ENCODE results near the gene ZNF646.

Gene ZNF646

DNA sequence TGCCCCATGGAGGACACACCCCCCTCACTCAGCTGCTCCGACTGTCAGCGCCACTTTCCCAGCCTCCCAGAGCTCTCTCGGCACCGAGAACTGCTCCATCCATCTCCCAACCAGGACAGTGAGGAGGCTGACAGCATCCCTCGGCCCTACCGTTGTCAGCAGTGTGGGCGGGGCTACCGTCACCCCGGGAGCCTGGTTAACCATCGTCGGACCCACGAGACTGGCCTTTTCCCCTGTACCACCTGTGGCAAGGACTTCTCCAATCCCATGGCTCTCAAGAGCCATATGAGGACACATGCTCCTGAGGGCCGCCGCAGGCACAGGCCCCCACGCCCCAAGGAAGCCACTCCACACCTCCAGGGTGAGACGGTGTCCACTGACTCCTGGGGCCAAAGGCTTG, 2.1 kb downstream of the ZNF646 start:
- peaks cover 36 to 44% of the 10 kb centered on the region in 2 donors for H3K4me1 Mint-ChIP-seq
- H3K36me3 Mint-ChIP-seq, result peaks cover 18 to 51% of the 10 kb centered on the region in 2 donors
- no peak overlapping the region for H3K4me3 Mint-ChIP-seq

DNA sequence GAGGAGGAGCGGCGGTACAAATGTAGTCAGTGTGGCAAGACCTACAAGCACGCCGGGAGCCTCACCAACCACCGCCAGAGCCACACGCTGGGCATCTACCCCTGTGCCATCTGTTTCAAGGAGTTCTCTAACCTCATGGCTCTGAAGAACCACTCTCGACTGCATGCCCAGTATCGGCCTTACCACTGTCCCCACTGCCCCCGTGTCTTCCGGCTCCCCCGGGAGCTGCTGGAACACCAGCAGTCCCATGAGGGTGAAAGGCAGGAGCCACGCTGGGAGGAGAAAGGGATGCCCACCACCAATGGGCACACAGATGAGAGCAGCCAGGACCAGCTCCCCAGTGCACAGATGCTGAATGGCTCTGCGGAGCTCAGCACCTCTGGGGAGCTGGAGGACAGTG, 2.8 kb downstream of the ZNF646 start:
- Mint-ChIP-seq H3K27ac (peak overlapping the region; percentile 25), H3K36me3 (peaks cover 19 to 51% of the 10 kb centered on the region in 2 donors), H3K4me1 (peaks cover 32 to 45% of the 10 kb centered on the region in 2 donors)

More for the DNA sequence above, 2.1 kb downstream of the ZNF646 start:
- Mint-ChIP-seq H3K27me3 (no peaks in the 10 kb centered on the region), H3K27ac (peak overlapping the region; percentile 25), H3K9me3 (no peaks in the 10 kb centered on the region)
- no peak for DNase-seq
- ATAC-seq (replicated peaks), result no peak

DNA sequence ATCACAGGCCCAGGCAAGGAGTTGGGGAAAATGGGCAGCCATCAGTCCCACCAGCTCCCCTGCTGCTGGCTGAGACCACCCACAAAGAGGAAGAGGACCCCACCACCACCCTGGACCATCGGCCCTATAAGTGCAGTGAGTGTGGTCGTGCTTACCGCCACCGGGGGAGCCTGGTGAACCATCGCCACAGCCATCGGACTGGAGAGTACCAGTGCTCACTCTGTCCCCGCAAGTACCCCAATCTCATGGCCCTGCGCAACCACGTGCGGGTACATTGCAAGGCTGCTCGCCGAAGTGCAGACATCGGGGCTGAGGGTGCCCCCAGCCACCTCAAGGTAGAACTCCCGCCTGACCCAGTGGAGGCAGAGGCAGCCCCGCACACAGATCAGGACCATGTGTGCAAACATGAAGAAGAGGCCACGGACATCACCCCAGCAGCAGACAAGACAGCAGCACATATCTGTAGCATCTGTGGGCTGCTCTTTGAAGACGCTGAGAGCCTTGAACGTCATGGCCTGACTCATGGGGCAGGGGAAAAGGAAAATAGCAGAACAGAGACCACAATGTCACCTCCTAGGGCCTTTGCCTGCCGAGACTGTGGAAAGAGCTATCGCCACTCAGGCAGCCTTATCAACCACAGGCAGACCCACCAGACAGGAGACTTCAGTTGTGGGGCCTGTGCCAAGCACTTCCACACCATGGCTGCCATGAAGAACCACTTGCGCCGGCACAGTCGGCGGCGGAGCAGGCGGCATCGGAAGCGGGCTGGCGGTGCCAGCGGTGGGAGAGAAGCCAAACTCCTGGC, 3.6 kb downstream of the ZNF646 start:
- Mint-ChIP-seq H3K27me3 (no peaks in the 10 kb centered on the region), H3K27ac (peak overlapping the region; percentile 56), H3K4me3 (no peak overlapping the region), H3K36me3 (peaks cover 22 to 55% of the 10 kb centered on the region in 2 donors), H3K4me1 (peaks cover 30 to 45% of the 10 kb centered on the region in 2 donors), H3K9me3 (no peaks in the 10 kb centered on the region)
- DNase-seq (no peak), ATAC-seq (replicated peaks) (no peak)

More for the DNA sequence above, 2.8 kb downstream of the ZNF646 start:
- DNase-seq (no peak), ATAC-seq (replicated peaks) (no peak)
- Mint-ChIP-seq H3K27me3 (no peaks in the 10 kb centered on the region), H3K4me3 (no peak overlapping the region), H3K9me3 (no peaks in the 10 kb centered on the region)

DNA sequence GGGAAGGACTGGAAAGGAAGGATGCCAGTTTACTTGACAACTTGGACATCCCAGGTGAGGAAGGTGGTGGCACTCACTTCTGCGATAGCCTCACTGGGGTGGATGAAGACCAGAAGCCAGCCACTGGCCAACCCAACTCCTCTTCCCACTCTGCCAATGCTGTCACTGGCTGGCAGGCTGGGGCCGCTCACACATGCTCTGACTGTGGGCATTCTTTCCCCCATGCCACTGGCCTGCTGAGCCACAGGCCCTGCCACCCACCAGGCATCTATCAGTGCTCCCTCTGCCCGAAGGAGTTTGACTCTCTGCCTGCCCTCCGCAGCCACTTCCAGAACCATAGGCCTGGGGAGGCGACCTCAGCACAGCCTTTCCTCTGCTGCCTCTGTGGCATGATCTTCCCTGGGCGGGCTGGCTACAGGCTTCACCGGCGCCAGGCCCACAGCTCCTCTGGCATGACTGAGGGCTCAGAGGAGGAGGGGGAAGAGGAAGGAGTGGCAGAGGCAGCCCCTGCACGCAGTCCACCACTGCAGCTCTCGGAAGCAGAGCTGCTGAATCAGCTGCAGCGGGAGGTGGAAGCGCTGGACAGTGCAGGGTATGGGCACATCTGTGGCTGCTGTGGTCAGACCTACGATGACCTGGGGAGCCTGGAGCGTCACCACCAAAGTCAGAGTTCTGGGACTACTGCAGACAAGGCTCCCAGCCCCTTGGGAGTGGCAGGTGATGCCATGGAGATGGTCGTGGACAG, 4.5 kb downstream of the ZNF646 start:
- no peak for DNase-seq
- no peaks in the 10 kb centered on the region for H3K27me3 Mint-ChIP-seq
- peaks cover 30 to 46% of the 10 kb centered on the region in 2 donors for H3K4me1 Mint-ChIP-seq
- ATAC-seq (replicated peaks), result no peak
- H3K4me3 Mint-ChIP-seq, result no peak overlapping the region
- no peak overlapping the region for H3K27ac Mint-ChIP-seq
- H3K9me3 Mint-ChIP-seq, result no peaks in the 10 kb centered on the region
- H3K36me3 Mint-ChIP-seq, result peaks cover 25 to 55% of the 10 kb centered on the region in 2 donors

DNA sequence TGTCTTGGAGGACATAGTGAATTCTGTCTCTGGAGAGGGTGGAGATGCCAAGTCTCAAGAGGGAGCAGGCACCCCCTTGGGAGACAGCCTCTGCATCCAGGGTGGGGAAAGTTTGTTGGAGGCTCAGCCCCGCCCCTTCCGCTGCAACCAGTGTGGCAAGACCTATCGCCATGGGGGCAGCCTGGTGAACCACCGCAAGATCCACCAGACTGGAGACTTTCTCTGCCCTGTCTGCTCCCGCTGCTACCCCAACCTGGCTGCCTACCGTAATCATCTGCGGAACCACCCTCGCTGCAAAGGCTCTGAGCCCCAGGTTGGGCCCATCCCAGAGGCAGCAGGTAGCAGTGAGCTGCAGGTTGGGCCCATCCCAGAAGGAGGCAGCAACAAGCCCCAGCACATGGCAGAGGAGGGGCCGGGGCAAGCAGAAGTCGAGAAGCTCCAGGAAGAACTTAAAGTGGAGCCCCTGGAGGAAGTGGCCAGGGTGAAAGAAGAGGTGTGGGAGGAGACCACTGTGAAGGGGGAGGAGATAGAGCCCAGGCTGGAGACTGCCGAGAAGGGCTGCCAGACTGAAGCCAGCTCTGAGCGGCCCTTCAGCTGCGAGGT, 5.2 kb downstream of the ZNF646 start:
- no peak overlapping the region for H3K4me3 Mint-ChIP-seq
- H3K9me3 Mint-ChIP-seq, result no peaks in the 10 kb centered on the region
- peaks cover 29 to 44% of the 10 kb centered on the region in 2 donors for H3K4me1 Mint-ChIP-seq
- DNase-seq, result no peak
- H3K27ac Mint-ChIP-seq, result no peak overlapping the region
- peaks cover 27 to 54% of the 10 kb centered on the region in 2 donors for H3K36me3 Mint-ChIP-seq
- no peaks in the 10 kb centered on the region for H3K27me3 Mint-ChIP-seq
- no peak for ATAC-seq (replicated peaks)

DNA sequence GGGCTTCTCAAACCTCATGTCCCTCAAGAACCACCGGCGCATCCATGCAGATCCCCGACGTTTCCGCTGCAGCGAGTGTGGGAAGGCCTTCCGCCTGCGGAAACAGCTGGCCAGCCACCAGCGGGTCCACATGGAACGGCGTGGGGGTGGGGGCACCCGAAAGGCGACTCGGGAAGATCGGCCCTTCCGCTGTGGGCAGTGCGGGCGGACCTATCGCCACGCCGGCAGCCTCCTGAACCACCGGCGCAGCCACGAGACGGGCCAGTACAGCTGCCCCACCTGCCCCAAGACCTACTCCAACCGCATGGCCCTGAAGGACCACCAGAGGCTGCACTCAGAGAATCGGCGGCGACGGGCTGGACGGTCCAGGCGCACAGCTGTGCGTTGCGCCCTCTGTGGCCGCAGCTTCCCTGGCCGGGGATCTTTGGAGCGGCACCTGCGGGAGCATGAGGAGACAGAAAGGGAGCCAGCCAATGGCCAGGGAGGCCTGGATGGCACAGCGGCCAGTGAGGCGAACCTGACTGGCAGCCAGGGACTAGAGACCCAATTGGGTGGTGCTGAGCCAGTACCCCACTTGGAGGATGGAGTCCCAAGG, 5.9 kb downstream of the ZNF646 start:
- Mint-ChIP-seq H3K27ac (no peak overlapping the region), H3K27me3 (no peaks in the 10 kb centered on the region), H3K4me1 (peaks cover 23 to 37% of the 10 kb centered on the region in 2 donors), H3K9me3 (no peaks in the 10 kb centered on the region), H3K36me3 (peaks cover 24 to 49% of the 10 kb centered on the region in 2 donors), H3K4me3 (no peak overlapping the region)
- no peak for ATAC-seq (replicated peaks)
- no peak for DNase-seq

DNA sequence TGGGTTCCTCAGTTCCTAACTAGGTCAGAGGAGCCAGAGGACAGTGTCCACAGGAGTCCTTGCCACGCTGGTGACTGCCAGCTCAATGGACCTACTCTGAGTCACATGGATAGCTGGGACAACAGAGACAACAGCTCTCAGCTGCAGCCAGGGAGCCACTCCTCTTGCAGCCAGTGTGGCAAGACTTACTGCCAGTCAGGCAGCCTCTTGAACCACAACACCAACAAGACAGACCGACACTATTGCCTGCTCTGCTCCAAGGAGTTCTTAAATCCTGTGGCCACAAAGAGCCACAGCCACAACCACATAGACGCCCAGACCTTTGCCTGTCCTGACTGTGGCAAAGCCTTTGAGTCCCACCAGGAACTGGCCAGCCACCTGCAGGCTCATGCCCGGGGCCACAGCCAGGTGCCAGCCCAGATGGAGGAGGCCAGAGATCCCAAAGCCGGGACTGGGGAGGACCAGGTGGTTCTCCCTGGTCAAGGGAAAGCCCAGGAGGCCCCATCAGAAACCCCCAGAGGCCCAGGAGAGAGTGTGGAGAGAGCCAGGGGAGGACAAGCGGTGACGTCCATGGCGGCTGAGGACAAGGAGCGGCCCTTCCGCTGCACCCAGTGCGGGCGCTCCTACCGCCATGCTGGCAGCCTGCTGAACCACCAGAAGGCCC, 6.7 kb downstream of the ZNF646 start:
- ATAC-seq (replicated peaks), result no peak
- H3K27me3 Mint-ChIP-seq, result no peaks in the 10 kb centered on the region
- peaks cover 27 to 31% of the 10 kb centered on the region in 2 donors for H3K4me1 Mint-ChIP-seq
- no peak for DNase-seq
- no peaks in the 10 kb centered on the region for H3K9me3 Mint-ChIP-seq
- H3K36me3 Mint-ChIP-seq, result peaks cover 27 to 49% of the 10 kb centered on the region in 2 donors
- peak overlapping the region; percentile 75 for H3K27ac Mint-ChIP-seq
- no peak overlapping the region for H3K4me3 Mint-ChIP-seq

DNA sequence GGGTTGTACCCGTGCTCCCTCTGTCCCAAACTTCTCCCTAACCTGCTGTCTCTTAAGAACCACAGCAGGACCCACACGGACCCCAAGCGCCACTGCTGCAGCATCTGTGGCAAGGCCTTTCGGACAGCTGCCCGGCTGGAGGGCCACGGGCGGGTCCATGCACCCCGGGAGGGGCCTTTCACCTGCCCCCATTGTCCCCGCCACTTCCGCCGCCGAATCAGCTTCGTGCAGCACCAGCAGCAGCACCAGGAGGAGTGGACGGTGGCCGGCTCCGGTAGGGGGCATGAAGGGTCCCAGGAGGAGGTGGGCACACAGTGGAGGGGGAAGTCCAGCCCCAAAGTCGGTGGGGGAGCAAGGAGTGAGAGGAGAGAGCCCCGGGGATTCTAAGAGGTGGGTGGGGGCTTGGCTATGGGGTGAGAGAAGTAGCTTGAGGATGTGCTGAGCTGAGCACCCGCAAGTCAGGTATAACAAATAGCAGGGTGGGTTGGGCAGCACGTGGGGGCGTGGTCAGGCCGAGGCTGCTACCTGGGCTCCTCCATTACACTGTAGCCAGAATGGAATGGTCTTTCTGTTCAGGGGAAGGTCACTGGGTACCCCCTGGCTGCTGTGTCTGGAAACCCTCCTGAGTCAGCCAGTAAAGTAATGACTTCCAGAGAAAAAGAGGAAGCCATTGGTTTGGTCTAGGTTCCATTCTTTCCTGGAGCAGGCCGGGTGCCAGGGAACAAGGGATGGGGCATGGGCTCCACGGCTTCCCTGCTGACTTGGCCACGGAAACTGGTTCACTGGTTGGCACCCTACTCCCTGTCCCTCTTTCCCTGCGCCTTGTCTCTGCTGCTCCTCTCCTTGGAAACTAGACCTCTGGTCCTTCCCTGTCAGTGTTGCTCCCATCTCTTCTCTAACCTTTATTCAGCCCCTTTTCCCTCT, 7.5 kb downstream of the ZNF646 start:
- Mint-ChIP-seq H3K9me3 (no peaks in the 10 kb centered on the region), H3K36me3 (peaks cover 27 to 49% of the 10 kb centered on the region in 2 donors), H3K4me3 (no peak overlapping the region), H3K27me3 (no peaks in the 10 kb centered on the region), H3K27ac (peak overlapping the region; percentile 75), H3K4me1 (peaks cover 26% of the 10 kb centered on the region in 2 donors)
- DNase-seq (no peak), ATAC-seq (replicated peaks) (no peak)

DNA sequence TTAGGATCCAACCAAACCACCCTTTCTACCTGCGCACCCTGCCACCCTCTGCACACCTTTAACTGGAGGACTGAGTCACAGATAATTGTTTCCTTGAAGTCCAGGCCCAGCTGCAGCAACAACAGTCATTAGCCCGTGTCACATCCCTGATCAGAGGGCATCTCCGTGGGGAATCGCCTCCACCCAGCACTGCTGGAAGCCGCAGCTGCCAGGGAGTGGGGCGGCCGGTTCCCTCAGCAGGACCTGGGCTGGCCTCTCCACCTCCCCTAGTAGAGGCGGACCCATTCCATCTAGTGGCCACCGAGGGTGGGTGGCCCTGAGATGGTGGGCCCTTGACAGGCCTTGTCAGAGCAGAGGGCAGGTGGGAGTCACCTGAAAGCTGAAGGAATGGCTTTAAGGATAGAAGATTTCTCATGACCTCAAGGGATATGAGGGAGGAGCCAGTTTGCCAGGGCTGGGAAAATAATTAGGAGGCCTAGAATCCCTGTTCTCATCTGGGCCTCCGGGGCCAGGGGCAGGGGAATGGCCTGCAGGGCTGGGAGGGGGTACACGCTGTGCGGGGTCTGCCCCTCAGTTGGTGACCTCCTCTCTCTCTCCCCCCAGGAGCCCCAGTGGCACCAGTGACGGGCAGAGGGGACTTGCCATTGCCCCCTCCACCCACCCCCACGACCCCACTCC, 8.3 kb downstream of the ZNF646 start:
- no peak overlapping the region for H3K4me3 Mint-ChIP-seq
- peak overlapping the region; percentile 11 for H3K27ac Mint-ChIP-seq
- H3K4me1 Mint-ChIP-seq, result peaks cover 26% of the 10 kb centered on the region in 2 donors
- no peaks in the 10 kb centered on the region for H3K27me3 Mint-ChIP-seq
- peaks cover 27 to 44% of the 10 kb centered on the region in 2 donors for H3K36me3 Mint-ChIP-seq
- DNase-seq (no peak), ATAC-seq (replicated peaks) (no peak)
- no peaks in the 10 kb centered on the region for H3K9me3 Mint-ChIP-seq

DNA sequence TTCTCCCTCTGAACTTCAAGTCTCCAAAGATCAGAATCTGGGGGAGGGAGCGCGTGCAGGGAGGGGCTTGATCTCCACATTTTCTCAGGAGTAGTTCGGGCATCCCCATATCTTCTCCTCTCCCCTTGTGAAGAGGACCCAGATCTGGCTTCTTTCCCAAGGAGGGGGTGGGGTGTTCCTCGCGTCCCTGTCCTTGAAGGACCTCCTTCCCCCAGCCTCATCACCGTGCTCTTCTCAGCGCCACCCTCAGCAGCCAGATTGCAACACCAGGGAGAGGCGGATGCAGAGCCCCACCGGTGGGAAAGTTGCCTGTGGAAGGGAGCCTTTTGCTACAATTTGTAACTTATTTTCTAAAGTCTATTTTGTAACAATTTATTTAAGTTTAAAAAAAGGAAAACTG, 8.9 kb downstream of the ZNF646 start:
- Mint-ChIP-seq H3K4me1 (peaks cover 20 to 26% of the 10 kb centered on the region in 2 donors), H3K4me3 (no peak overlapping the region), H3K36me3 (peaks cover 23 to 39% of the 10 kb centered on the region in 2 donors), H3K27me3 (no peaks in the 10 kb centered on the region), H3K27ac (no peak overlapping the region), H3K9me3 (no peaks in the 10 kb centered on the region)
- no peak for ATAC-seq (replicated peaks)
- DNase-seq, result no peak

DNA sequence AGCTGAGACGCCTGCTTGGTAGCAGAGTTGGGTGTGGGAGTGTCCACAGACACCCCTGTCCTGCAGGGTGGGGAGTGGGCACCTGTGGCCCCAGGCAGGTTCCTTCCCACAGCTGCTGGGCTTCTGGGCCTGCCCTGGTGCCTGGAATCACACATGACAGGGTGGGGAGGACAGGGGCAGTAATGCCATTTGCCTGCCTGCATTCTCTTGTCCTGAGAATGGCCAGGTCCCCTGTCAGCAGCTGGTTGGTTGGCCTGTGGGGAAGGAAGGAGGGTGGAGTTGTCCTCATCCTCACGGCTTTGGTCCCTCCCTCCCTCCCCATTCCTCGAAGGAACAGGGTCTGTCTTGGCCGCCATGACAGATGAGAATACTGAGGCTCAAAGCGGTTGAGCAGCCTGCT, 9.3 kb downstream of the ZNF646 start:
- Mint-ChIP-seq H3K27ac (no peak overlapping the region), H3K4me3 (no peak overlapping the region), H3K27me3 (no peaks in the 10 kb centered on the region), H3K9me3 (no peaks in the 10 kb centered on the region), H3K4me1 (peaks cover 20 to 26% of the 10 kb centered on the region in 2 donors), H3K36me3 (peaks cover 22 to 34% of the 10 kb centered on the region in 2 donors)
- ATAC-seq (replicated peaks), result no peak
- DNase-seq, result no peak

DNA sequence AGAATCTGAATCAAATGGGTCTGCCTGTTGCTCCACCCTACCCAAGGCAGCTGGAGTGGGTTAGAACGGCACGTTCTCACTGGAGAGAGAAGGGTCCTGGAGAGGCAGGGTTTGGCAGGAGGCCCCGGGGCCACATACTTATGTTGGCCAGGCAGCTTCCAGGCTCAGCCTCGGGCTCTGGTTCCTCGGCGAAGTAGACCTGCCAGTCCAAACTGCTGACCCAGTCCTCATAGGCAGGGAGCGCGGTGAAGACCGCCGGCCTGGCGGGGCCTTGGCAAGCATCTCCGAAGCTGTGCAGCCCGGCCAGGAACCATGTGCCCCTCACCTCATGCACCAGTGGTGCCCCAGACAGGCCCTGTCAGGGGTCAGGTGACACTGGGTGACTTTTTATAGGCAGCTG, 9.8 kb downstream of the ZNF646 start:
- Mint-ChIP-seq H3K27me3 (no peaks in the 10 kb centered on the region), H3K4me3 (no peak overlapping the region), H3K9me3 (no peaks in the 10 kb centered on the region), H3K4me1 (peaks cover 17 to 26% of the 10 kb centered on the region in 2 donors), H3K36me3 (peaks cover 22 to 30% of the 10 kb centered on the region in 2 donors), H3K27ac (peak overlapping the region; percentile 80)
- no peak for DNase-seq
- ATAC-seq (replicated peaks), result no peak
